GM18867 (cell line): ENCODE results near the gene MYCN.
"Not testable (repeated sequence)": the region's sequence is repeated elsewhere in the genome, so short reads cannot be mapped to it uniquely, and the experiment has no call there.

Source experiments
- ATAC-seq: cut with Tn5 transposase; IDR thresholded peaks from one replicate; pipeline ENCODE4 v1.9.1; 2021; ENCODE audit warnings: mild to moderate bottlenecking, moderate library complexity; ENCODE audit not compliant: unreplicated experiment

Gene MYCN

GRCh38 chr2:15942711-15943345 lies 2.5 kb downstream of the MYCN start:
- ATAC-seq = no peak

DNA sequence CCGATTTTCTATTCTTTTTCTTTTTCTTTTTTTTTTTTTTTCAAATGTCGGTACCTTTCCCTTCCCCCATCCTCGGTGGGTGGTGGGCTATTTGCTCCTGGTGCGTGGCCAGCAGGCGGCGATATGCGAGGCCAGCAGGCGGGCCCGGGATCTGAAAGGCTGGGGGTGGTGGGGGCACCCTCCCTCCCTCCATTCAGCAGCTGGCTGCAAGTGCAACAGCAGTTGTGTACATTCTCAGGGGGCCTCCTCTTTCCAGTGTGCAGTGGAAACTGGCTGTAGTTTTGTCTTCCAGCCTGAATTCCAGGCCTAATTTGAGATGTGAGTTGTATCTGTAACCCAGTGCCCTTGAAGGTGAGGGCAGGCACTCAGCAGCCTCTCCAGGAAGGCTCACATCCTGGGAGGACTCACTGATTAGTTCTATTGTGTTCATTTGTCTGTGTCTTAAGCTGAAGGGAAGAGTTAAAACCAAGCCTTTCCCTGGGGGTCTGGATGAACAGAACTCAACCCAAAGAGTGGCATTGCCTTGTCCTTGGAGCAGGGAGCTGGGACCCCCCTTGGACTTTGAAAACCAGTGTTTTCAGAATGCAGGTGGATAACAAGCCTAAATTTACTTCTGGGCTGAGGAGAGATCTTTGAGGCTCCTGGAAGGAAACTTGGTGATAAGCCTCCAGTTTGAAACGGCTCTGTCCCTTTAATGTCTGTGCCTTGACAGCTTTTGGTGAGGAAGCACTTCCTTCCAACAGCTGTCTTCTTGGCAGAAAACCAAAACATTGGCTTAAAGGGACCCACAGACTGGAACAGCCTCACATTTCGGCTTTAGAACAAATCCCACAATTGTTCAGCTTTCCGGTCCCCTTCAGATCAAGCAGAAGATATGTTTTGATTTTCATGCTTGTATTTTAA lies 3.3 kb downstream of the MYCN start:
- no peak for ATAC-seq

DNA sequence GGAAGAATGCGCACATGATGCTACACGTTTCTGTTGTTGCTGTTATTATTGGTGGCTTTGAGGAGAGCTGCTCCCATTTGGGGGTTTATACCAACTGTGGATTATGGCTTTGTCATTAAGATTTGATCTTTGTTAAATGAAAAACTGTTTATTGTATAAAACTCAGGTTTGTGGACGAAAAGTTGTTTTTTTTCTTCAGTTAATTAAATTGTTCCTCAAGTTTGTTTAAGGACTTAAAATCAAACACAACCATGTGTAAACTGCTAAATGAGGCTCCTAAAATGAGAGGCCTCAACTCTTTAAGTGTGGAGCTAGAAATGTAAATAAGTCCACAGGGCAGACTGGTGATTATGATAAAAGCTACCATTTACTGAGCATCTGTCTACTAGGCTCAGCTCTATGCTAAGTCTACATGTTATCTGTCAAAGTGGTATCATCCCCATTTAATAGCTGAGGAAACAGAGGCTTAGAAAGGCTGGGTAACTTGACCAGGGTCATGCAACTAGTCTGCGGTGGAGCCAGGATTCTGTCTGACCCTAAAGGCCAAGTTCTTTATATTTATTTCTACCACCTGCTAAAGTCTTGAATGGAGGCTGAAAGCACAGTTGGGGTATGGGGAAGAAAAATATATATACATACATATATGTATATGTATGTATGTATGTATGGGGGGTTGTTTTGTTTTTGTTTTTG lies 4.1 kb downstream of the MYCN start:
- no peak for ATAC-seq

GRCh38 chr2:15945909-15946705 lies 5.8 kb downstream of the MYCN start:
- ATAC-seq = no peak

- ATAC-seq = no peak
Measured at GRCh38 chr2:15946983-15947382, 6.6 kb downstream of the MYCN start.

DNA sequence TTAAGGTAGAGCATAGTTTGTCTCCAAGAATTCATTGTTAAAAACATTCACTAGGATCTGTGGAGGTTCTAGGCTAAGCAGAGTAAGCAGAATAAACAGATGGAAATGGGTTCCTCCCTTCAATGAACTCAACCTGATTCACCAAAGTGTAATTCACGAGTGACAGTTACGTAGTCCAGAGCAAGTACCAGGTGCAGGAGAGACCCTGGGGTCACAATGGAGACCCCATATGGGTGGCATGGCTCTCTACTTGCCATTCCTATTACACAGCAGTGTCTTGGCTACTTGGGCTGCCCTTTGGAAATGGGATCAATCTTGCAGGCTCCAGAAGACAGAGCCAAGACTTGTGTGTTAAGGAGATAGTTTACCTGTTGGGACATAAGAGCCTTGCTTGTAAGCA lies 7.1 kb downstream of the MYCN start:
- no peak for ATAC-seq

DNA sequence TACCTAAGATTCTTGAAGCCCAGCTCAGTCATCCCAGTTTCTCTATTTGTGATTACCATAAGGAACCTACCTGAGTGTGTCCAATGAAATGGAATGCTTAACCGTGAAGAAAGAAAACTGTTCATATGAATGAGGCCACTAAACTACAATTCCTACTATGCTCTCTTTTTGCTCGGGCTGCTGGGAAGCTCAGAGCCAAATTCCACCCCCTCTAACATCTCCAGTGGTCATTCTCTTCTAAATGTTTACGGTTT lies 8.3 kb downstream of the MYCN start:
- ATAC-seq = no peak

- no peak for ATAC-seq
Measured at GRCh38 chr2:15949126-15949525, 8.8 kb downstream of the MYCN start.

DNA sequence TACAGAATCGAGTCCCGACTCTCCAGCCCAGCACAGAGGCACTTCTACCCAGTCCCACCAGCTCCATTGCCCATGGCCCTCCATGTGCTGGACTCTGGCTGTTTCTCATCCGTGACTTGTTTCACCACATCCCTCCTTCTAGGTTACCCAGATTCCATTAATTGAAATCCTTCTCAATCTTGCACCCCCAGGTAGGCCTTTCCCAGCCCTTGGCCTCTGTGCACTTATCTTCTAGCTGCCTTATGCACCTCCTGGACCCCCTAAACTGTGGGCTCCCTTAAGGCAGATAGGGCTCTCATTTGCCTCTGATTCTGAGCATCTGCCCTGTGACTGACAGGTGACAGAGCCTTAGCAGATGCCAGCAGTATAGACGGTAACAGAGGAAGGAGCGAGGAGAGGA lies 9.2 kb downstream of the MYCN start:
- no peak for ATAC-seq

DNA sequence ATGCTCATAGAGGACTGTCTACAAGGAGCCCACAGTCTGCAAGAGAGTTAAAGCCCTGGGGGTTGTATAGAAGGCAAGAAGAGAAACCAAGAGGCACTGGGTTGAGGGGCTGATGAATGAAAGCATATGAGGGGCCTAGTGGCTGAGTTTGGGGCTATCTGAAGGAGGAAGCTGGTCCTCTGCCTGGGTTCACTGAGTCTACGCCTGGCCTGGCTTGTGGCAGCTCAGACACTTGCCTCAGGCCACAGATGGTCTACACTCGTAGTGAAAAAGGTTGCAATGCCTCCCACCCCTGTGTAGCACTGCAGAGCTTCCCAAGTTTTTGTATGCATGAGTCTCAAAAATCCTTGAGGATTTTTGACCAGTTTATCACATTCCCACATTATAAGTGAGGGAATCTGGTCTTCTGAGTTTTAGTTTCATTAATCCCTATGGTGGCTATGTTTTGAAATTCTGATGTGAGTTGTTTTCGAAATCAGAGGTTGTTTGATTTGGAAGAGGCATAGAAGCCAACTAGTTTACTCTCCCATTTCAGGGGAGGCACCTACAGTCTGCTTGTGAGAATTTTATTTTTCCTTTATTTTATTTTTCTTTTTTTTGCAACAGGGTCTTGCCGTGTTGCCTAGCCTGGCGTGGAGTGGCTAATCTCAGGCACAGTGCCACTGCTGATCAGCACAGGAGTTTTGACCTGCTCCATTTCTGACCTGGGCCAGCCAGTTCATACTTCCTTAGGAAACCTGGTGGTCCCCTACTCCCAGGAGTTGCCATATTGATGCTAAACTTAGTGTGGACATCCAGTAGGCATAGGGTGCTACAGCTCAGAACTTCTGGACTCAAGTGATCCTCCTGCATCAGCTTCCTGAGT lies 10.0 kb downstream of the MYCN start:
- ATAC-seq = no peak

GRCh38 chr2:15951936-15952335 lies 11.6 kb downstream of the MYCN start:
- not testable (repeated sequence) for ATAC-seq

DNA sequence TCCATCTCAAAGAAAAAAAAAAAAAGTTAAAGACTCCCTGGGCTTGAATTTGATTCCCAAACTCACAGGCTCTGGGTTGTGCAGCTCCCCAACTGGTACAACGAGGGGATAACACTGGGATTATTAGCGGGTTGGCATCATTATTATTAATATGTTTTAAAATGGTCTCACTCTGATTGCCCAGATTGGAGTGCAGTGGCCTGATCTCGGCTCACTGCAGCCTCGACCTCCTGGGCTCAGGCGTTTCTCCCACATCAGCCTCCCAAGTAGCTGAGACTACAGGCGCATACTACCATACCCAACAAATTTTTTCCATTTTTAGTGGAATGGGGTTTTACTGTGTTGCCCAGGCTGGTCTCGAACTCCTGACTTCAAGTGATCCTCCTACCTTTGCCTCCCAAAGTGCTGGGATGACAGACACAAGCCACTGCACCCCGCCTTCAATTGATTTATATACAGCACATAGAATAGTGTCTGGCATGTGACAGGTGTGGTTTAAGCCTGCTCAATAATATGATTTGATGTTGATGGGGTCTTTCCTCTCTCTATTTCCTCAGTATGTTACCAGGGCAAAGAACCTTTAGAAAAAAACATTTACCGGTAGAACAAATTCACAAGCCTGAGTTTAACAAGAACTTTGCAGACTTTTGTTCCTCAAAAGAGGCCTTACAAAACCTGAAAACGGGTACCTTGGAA lies 12.2 kb downstream of the MYCN start:
- ATAC-seq = no peak

GRCh38 chr2:15953147-15953630 lies 12.8 kb downstream of the MYCN start:
- ATAC-seq = no peak

DNA sequence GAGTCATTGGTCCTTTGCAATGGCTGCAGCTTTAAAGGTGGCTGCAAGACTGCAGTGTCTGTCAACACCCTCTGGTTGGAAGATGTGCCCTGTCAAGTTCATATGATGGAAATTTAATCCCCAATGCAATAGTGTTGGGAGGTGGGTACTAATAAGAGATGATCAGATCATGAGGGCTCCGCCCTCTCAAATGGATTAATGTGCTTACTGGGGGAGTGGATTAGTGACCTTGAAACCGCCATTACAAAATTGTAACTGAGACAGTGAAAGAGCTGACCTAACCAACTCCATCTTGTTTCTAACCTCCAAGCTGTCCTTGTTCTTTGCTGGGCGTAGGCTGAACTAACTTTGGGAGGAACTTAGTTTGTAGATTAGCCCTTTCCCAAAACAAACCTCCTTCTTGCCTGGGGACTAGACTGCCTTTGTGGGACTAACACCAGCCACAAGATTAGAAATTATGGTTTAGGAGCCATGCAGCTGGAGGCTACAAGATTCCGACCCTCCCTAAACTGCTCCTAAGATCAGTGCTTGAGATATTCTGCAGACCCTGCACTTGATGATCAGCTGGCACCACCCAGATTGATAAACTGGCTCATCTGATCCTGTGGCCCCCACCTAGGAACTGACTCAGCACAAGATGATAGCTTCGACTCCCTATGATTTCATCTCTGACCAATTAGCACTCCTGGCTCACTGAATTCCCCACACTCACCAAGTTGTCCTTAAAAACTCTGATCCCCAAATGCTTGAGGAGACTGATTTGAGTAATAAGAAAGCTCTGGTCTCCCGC lies 13.7 kb downstream of the MYCN start:
- no peak for ATAC-seq

DNA sequence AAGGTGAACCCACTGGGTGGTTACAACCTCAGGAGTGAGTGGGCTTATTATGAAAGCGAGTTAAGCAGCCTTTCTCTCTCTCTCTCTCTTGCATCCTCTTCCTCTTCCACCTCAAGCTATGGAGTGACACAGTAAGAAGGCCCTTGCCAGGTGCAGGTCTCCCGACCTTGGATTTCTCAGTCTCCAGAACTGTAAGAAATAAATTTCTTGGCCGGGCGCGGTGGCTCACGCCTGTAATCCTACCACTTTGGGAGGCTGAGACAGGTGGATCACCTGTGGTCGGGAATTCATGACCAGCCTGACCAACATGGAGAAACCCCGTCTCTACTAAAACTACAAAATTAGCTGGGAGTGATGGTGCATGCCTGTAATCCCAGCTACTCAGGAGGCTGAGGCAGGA lies 14.4 kb downstream of the MYCN start:
- no peak for ATAC-seq

- no peak for ATAC-seq
Measured at GRCh38 chr2:15955232-15955988, 15.1 kb downstream of the MYCN start.

- ATAC-seq = no peak
Measured at GRCh38 chr2:15956230-15956629, 15.9 kb downstream of the MYCN start.
